SK-N-SH treated with all-trans-retinoic acid at 6 μM for 48 hours (cell line): ENCODE data around the gene ADAP2.

Source experiments
- ATAC-seq: fragments of 200-7000 bp; cut with Tn5 transposase; 3 replicates; pipeline ENCODE4 v1.9.1; 2020; ENCODE audit warnings: mild to moderate bottlenecking, moderate library complexity
- ARNTL ChIP-seq: fragments of 450-650 bp; formaldehyde crosslinking; IDR thresholded peaks from 2 replicates; pipeline ENCODE4 v1.5.0; 2020; ENCODE audit warnings: low read depth, mild to moderate bottlenecking, moderate library complexity, borderline replicate concordance
- BACH2 ChIP-seq: fragments of 250-450 bp; sonication (Bioruptor Pico); IDR thresholded peaks from 2 replicates; pipeline ENCODE4 v1.9.0; 2021; ENCODE audit warnings: mild to moderate bottlenecking, borderline replicate concordance
- CREB5 ChIP-seq: fragments of 250-450 bp; sonication (Bioruptor Pico); IDR thresholded peaks from 2 replicates; pipeline ENCODE4 v1.5.1; 2020; ENCODE audit warnings: low read depth, mild to moderate bottlenecking, moderate library complexity
- CSDC2 ChIP-seq: fragments of 250-450 bp; sonication (Bioruptor Pico); IDR thresholded peaks from 2 replicates; pipeline ENCODE4 v1.5.0; 2020; ENCODE audit warnings: mild to moderate bottlenecking, moderate library complexity
- CSRNP3 ChIP-seq: fragments of 250-450 bp; sonication (Bioruptor Pico); IDR thresholded peaks from 2 replicates; pipeline ENCODE4 v1.5.1; 2021; ENCODE audit warnings: mild to moderate bottlenecking, moderate library complexity
- ESRRG ChIP-seq: fragments of 250-450 bp; sonication (Bioruptor Pico); IDR thresholded peaks from 2 replicates; pipeline ENCODE4 v1.6.1; 2021; ENCODE audit warnings: mild to moderate bottlenecking
- GLIS3 ChIP-seq: fragments of 250-450 bp; sonication (Bioruptor Pico); IDR thresholded peaks from 2 replicates; pipeline ENCODE4 v1.5.0; 2020; ENCODE audit warnings: mild to moderate bottlenecking, moderate library complexity
- ISL1 ChIP-seq: fragments of 250-450 bp; sonication (Bioruptor Pico); IDR thresholded peaks from 2 replicates; pipeline ENCODE4 v2.1.2; 2022; ENCODE audit warnings: mild to moderate bottlenecking, moderate library complexity
- PATZ1 ChIP-seq: fragments of 250-450 bp; sonication (Bioruptor Pico); IDR thresholded peaks from 2 replicates; pipeline ENCODE4 v1.8.0; 2020; ENCODE audit warnings: mild to moderate bottlenecking, moderate library complexity, borderline replicate concordance
- POU6F1 ChIP-seq: fragments of 250-450 bp; sonication (Bioruptor Pico); IDR thresholded peaks from 2 replicates; pipeline ENCODE4 v1.8.0; 2021; ENCODE audit warnings: low read depth, mild to moderate bottlenecking, moderate library complexity, borderline replicate concordance
- PPARA ChIP-seq: fragments of 250-450 bp; sonication (Bioruptor Pico); IDR thresholded peaks from 2 replicates; pipeline ENCODE4 v1.5.0; 2020; ENCODE audit warnings: mild to moderate bottlenecking, borderline replicate concordance
- RARB ChIP-seq: fragments of 250-450 bp; sonication (Bioruptor Pico); IDR thresholded peaks from 2 replicates; pipeline ENCODE4 v1.8.0; 2021; ENCODE audit warnings: mild to moderate bottlenecking, moderate library complexity
- SNAI2 ChIP-seq: fragments of 250-450 bp; sonication (Bioruptor Pico); IDR thresholded peaks from 2 replicates; pipeline ENCODE4 v1.5.0; 2020; ENCODE audit warnings: mild to moderate bottlenecking, moderate library complexity
- TCF4 ChIP-seq: fragments of 250-450 bp; sonication (Bioruptor Pico); IDR thresholded peaks from 2 replicates; pipeline ENCODE4 v1.8.0; 2021; ENCODE audit warnings: mild to moderate bottlenecking, moderate library complexity, borderline replicate concordance
- TOX ChIP-seq: fragments of 250-450 bp; sonication (Bioruptor Pico); IDR thresholded peaks from 2 replicates; pipeline ENCODE4 v1.8.0; 2021; ENCODE audit warnings: mild to moderate bottlenecking, moderate library complexity, borderline replicate concordance
- ZC3H10 ChIP-seq: fragments of 250-450 bp; sonication (Bioruptor Pico); IDR thresholded peaks from 2 replicates; pipeline ENCODE4 v1.5.1; 2021; ENCODE audit warnings: mild to moderate bottlenecking, moderate library complexity
- ZFP30 ChIP-seq: fragments of 450-650 bp; formaldehyde crosslinking; IDR thresholded peaks from 2 replicates; pipeline ENCODE4 v1.5.0; 2022; ENCODE audit warnings: mild to moderate bottlenecking, moderate library complexity
- ZNF565 ChIP-seq: fragments of 450-650 bp; formaldehyde crosslinking; conservative IDR thresholded peaks from 2 replicates; pipeline ENCODE4 v1.5.0; 2020; ENCODE audit warnings: low read depth, mild to moderate bottlenecking, moderate library complexity
- ZNF70 ChIP-seq: fragments of 450-650 bp; formaldehyde crosslinking; IDR thresholded peaks from 2 replicates; pipeline ENCODE4 v1.5.0; 2020; ENCODE audit warnings: mild to moderate bottlenecking, moderate library complexity
- ZNF8 ChIP-seq: fragments of 450-650 bp; formaldehyde crosslinking; IDR thresholded peaks from 2 replicates; pipeline ENCODE4 v1.5.0; 2020; ENCODE audit warnings: mild to moderate bottlenecking, moderate library complexity

ADAP2 gene

GRCh38 chr17:30939051-30939689 lies 17.4 kb downstream of the ADAP2 start:
- ATAC-seq = no peak
- TF ChIP-seq ISL1 = no peak
- TF ChIP-seq GLIS3 (CRISPR knock-in tag) = no peak
- no peak for TF ChIP-seq ZNF70
- TF ChIP-seq ZNF565 (CRISPR knock-in tag) = no peak
- no peak for TF ChIP-seq TOX (CRISPR knock-in tag)
- no peak for TF ChIP-seq CSRNP3
- no peak for TF ChIP-seq CREB5 (CRISPR knock-in tag)
- TF ChIP-seq PPARA (CRISPR knock-in tag) = no peak
- TF ChIP-seq TCF4 (CRISPR knock-in tag) = no peak

GRCh38 chr17:30942308-30943079 lies 20.7 kb downstream of the ADAP2 start:
- peak; percentile 35; the same call in 2 of the 3 replicates for ATAC-seq

GRCh38 chr17:30947796-30948195 lies 26.1 kb downstream of the ADAP2 start:
- no peak for ATAC-seq
- TF ChIP-seq ZNF70 (no peak), POU6F1 (CRISPR knock-in tag) (no peak), RARB (CRISPR knock-in tag) (no peak), ESRRG (CRISPR knock-in tag) (no peak), ARNTL (CRISPR knock-in tag) (no peak), ZNF8 (CRISPR knock-in tag) (no peak), ZC3H10 (CRISPR knock-in tag) (no peak), PPARA (CRISPR knock-in tag) (no peak), SNAI2 (CRISPR knock-in tag) (no peak), PATZ1 (no peak), CSRNP3 (no peak)

More at GRCh38 chr17:30942308-30943079, 20.7 kb downstream of the ADAP2 start:
- no peak for TF ChIP-seq CSRNP3
- no peak for TF ChIP-seq ZC3H10 (CRISPR knock-in tag)
- TF ChIP-seq TCF4 (CRISPR knock-in tag) = 0 out of 2 replicates have a peak, but pooled peaks have one; percentile 44
- TF ChIP-seq PATZ1 = no peak
- no peak for TF ChIP-seq GLIS3 (CRISPR knock-in tag)
- no peak for TF ChIP-seq CSDC2
- no peak for TF ChIP-seq PPARA (CRISPR knock-in tag)
- no peak for TF ChIP-seq BACH2
- no peak for TF ChIP-seq ZFP30 (CRISPR knock-in tag)
